GM21737 (cell line): Measurements from ENCODE around the gene GTPBP6.
"Not testable (repeated sequence)": the region's sequence is repeated elsewhere in the genome, so short reads cannot be mapped to it uniquely, and the experiment has no call there.

Experiments used
- ATAC-seq: cut with Tn5 transposase; IDR thresholded peaks from one replicate; pipeline ENCODE4 v1.9.1; 2021; ENCODE audit warnings: mild to moderate bottlenecking, moderate library complexity; ENCODE audit not compliant: unreplicated experiment

Gene GTPBP6

GRCh38 chrX:300334-300733 lies 18.3 kb downstream of the GTPBP6 start:
- ATAC-seq, result no peak

GRCh38 chrX:298993-299392 lies 19.6 kb downstream of the GTPBP6 start:
- no peak for ATAC-seq

GRCh38 chrX:295136-295535 lies 23.5 kb downstream of the GTPBP6 start:
- ATAC-seq, result no peak

GRCh38 chrX:292900-293897 lies 25.4 kb downstream of the GTPBP6 start:
- ATAC-seq, result no peak

- ATAC-seq, result no peak
These were observed 27.1 kb downstream of the GTPBP6 start for GRCh38 chrX:291411-291901.

- no peak for ATAC-seq
These were observed 28.0 kb downstream of the GTPBP6 start for GRCh38 chrX:290476-291166.

- no peak for ATAC-seq
These were observed 30.0 kb downstream of the GTPBP6 start for GRCh38 chrX:288561-288991.

GRCh38 chrX:287670-288069 lies 30.9 kb downstream of the GTPBP6 start:
- no peak for ATAC-seq

GRCh38 chrX:285076-285677 lies 33.4 kb downstream of the GTPBP6 start:
- no peak for ATAC-seq

- ATAC-seq, result peak; percentile 98
These were observed 35.3 kb downstream of the GTPBP6 start for GRCh38 chrX:283115-283845.

GRCh38 chrX:282000-282681 lies 36.5 kb downstream of the GTPBP6 start:
- not testable (repeated sequence) for ATAC-seq

GRCh38 chrX:281166-281999 lies 37.2 kb downstream of the GTPBP6 start, which contains the start of gene PLCXD1:
Gene PLCXD1 (plus strand): TSS chrX:281381. CDS start chrX:284188, 2,807 bp downstream.
- ATAC-seq, result peak; percentile 42

- ATAC-seq, result not testable (repeated sequence)
These were observed 37.9 kb downstream of the GTPBP6 start for GRCh38 chrX:280722-281121.

- not testable (repeated sequence) for ATAC-seq
These were observed 38.6 kb downstream of the GTPBP6 start for GRCh38 chrX:279757-280604.

- ATAC-seq, result no peak
These were observed 41.9 kb downstream of the GTPBP6 start for GRCh38 chrX:276581-277201.

GRCh38 chrX:275967-276580 lies 42.5 kb downstream of the GTPBP6 start:
- ATAC-seq, result peak; percentile 84

GRCh38 chrX:275476-275966 lies 43.1 kb downstream of the GTPBP6 start:
- ATAC-seq, result peak; percentile 27
